ENCODE results near the gene UBR2.
A peak's percentile ranks its signal among the peaks of the same experiment; 100 is the strongest.
"Not testable (repeated sequence)": the region's sequence is repeated elsewhere in the genome, so short reads cannot be mapped to it uniquely, and the experiment has no call there.

Gene UBR2

DNA sequence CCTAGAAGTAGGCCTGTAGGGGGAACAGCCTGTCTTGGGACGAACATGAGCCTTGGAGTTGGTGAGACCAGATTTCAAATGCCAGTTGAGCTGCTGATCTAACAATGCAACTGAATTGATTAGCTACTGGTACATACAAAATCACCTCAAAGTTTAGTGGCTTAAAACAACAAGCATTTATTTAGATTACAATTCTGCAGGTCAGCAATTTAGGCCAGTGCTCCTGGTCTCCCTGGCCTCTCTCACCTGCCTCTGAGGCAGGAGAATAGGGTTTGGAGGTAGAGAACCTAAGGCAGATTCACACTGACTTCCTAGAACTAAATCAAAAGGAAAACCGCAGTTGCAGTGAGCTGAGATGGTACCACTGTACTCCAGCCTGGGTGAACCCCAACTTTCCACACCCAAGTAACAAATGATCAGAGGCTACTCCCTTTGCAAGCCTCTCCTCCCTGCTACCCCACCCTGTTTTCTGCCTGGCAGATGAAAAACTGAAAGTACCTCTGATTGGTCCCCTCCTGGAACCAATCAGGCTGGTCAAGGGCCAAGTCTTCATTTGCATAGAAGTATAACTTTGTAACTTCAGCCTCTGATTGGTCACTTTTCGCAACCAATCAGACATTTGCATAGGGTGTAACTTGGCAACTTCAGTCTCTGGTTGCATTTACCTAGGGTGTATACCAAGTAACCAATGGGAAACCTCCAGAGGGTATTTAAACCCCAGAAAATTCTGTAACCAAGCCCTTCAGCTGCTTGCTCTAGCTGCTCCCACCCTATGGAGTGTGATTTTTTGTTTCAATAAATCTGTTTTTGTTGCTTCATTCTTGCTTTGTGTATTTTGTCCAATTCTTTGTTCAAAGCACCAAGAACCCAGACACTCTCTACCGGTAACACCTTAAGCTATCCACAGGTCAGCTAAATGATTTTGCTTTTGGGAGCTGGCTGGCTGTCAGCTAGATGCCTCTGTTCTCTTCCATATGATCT, 8.1 kb upstream of the UBR2 start:
- DNase-seq = no peak

- no peak for DNase-seq
Observed at GRCh38 chr6:42556462-42556861, 7.4 kb upstream of the UBR2 start.

DNA sequence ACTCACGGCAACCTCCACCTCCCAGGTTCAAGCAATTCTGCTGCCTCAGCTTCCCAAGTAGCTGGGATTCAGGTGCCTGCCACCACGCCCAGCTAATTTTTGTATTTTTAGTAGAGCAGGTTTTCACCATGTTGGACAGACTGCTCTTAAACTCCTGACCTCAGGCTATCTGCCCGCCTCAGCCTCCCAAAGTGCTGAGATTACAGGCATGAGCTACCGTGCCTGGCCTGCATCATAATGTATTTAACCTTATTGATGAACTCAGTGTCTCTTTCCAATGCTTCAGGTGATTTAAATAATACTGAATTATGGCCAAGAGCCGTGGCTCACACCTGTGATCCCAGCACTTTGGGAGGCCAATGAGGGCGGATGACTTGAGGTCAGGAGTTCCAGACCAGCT, 4.6 kb upstream of the UBR2 start:
- DNase-seq = not testable (repeated sequence)

DNA sequence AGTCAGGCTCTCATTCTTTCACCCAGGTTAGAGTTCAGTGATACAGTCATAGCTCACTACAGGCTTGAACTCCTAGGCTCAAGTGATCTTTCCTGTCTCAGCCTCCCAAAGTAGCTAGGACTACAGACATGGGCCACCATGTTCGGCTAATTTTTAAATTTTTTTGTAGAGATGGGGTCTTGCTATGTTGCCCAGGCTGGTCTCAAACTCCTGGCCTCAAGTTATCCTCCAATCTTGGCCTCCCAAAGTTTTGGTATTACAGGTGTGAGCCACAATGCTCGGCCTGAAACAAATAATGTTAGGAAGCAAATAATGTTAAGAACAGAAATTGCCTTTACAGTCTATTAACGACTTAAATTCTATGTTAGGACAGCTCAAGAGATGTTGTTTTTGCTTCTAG, 1.8 kb upstream of the UBR2 start:
- DNase-seq = no peak

DNA sequence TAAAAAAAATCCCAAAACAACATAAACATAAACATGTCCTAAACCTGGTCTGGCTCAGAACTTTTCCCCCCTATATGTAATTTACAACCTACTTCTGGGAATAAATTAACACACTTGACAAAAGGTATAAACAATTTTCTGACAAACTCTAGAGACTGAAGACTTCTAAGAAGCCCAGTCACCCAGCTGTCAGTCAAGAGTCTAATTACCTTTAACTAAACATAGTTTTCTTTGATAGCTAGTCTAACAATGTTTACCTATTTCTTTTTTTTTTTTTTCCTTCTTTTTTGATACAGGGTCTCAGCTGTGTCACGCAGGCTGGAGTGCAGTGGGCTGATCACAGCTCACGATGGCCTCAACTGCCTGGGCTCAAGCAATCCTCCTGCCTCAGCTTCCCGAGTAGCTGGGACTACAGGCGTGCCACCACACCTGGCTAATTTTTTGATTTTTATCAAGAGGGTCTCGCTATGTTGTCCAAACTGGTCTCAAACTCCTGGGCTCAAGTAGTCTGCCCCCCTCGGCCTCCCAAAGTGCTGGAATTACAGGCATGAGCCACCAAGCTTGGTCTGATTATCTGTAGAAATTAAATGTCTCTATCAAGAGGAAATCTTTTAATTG, 932 bp upstream of the UBR2 start:
- DNase-seq = no peak

- DNase-seq = no peak
Observed at GRCh38 chr6:42564506-42564825, 637 bp downstream of the UBR2 start.

DNA sequence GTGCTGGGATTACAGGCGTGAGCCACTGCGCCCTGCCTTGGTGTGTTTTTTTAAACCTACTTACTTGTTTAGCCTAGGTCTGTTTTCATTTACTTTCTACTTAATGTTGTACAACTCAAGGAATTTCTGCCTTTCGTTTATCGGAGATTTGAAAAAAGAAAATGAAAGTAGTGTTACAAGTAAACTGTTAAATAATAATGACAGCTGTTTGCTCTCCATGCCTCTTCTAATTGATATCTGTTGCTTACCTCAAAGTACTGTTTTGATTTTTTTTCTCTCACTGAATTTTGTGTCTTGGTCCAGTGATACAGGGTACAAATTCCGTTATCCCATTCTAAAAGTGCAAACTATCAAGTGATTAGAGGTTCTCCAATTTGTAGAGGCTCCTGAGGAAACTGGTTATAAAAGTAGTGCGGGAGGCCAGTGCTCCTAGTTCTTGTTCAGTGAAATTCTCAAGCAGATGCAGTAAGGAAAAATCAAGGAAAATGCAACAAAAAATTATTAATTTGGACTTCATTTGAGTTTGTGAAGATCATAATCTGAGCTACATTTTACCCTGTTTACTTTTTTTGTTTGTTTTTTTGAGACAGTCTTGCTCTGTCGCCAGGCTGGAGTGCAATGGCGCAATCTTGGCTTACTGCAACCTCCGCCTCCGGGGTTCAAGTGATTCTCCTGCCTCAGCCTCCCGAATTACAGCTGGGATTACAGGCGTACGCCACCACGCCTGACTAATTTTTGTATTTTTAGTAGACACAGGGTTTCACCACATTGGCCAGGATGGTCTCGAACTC, 2.2 kb downstream of the UBR2 start:
- no peak for DNase-seq

- DNase-seq = no peak
Observed at GRCh38 chr6:42566614-42567208, 2.9 kb downstream of the UBR2 start.

DNA sequence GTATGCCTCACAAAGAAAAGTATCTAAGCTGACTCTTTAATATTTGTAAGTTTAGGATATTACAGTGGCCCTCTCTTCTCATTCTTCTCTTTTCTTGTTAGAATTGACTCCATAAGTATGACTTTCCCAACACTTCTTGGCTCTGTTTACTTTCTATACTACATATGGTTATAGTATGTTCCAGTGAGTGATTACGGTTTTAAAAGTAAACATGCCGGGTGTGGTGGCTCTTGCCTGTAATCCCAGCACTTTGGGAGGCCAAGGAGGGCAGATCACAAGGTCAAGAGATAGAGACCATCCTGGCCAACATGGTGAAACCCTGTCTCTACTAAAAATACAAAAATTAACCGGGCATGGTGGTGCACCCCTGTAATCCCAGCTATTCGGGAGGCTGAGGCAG, 3.4 kb downstream of the UBR2 start:
- DNase-seq = not testable (repeated sequence)

- DNase-seq = peak; percentile 18
Observed at GRCh38 chr6:42569102-42570028, 5.5 kb downstream of the UBR2 start.

GRCh38 chr6:42571611-42572342, 7.9 kb downstream of the UBR2 start:
- no peak for DNase-seq

- no peak for DNase-seq
Observed at GRCh38 chr6:42572523-42572922, 8.7 kb downstream of the UBR2 start.

GRCh38 chr6:42576538-42576937, 12.7 kb downstream of the UBR2 start:
- DNase-seq = not testable (repeated sequence)

DNA sequence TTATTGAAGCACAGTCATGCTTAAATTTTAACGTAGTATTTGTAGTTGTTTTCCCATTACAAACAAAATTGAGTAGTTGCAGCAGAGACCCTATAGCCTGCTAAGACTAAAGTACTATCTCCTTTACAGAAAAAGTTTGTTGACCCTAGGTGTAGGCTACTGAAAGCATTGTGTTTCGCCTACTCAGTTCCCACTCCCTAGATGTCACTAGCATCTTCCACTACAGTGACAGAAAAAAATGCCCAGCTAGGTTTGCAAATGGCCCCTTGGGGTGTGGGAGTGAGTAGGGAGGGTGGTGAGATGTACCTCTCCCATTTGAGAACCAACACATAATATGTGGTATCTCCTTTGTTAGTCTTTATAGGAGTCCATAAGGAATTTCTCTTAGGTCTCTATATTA, 34.5 kb downstream of the UBR2 start:
- DNase-seq = no peak

DNA sequence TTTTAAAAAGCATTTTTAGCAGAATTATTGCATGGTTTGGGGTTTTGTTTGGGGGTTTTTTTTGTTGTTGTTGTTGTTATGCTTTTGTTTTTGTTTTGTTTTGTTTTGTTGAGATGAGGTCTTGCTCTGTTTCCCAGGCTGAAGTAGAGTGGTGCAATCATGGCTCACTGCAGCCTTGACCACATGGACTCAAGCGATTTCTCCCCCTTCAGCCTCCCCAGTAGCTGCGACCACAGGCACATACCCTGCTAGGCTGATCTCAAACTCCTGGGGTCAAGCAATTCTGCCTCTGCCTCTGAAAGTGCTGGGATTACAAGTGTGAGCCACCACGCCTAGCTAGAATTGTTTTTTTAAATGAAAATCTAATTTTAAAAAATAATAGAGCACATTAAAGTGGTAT, 35.7 kb downstream of the UBR2 start:
- DNase-seq = no peak

- DNase-seq = no peak
Observed at GRCh38 chr6:42604150-42604549, 40.3 kb downstream of the UBR2 start.

DNA sequence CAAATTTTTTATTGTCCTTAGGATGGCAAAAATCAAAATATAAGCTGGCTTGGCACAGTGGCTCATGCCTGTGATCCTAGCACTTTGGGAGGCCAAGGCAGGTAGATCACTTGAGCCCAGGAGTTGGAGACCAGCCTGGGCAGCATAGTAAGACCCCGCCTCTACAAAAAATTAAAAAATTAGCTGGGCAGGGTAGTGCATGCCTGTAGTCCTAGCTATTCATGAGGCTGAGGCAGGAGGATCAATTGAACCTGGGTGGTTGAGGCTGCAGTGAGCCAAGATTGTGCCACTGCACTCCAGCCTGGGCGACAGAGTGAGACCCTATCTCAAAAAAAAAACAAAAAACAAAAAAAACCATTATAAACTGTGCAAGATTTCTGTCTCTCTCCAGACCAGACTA, 40.9 kb downstream of the UBR2 start:
- DNase-seq = not testable (repeated sequence)

DNA sequence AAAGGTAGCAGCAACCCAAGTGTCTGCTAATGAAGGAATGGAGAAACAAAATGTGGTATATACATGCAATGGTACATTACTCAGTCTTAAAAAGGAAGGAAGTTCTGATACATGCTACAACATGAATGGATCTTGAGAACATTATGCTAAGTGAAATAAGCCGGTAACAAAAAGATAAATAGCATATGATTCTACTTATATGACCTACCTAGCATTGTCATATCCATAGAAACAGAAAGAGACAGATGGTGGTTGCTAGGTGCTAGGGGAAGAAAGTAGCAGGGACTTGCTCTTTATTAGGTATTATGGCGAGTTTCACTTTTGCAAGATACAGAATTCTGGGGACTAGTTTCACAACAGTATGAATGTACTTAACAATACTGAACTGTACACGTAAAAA, 46.6 kb downstream of the UBR2 start:
- DNase-seq = no peak

DNA sequence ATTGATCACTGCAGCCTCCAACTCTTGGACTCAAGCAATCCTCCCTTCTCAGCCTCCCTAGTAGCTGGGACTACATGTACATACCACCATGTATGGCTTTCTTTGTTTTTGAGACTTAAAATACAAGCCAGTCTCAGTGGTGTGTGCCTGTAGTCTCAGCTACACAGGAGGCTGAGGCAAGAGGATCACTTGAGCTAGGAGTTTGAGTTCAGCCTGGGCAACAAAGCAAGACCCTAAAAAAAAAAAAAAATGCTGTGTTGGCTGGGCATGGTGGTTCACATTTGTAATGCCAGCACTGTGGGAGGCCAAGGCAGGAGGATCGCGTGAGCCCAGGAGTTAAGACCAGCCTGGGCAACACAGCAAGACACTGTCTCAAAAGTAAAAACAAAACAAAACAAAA, 51.7 kb downstream of the UBR2 start:
- no peak for DNase-seq

GRCh38 chr6:42616716-42617115, 52.9 kb downstream of the UBR2 start:
- DNase-seq = no peak

- no peak for DNase-seq
Observed at GRCh38 chr6:42618105-42618504, 54.3 kb downstream of the UBR2 start.
